PC-9 (cell line): ENCODE measurements around the gene ARHGAP22. TPM values are rescaled to one million over a fixed set of nuclear protein-coding genes. Genes with fewer than 3 reads are reported as not detected.

Source experiments
- BruUV-seq: library from RNA; stranded (reverse); fragments of 400-500 nt; replicated peaks from 2 replicates; lab custom pipeline; 2021; lab: Mats Ljungman, UMichigan
- CTCF ChIA-PET: fragments of 300-600 bp; sonication (Branson Sonifier 250); formaldehyde crosslinking; loops from one replicate; lab custom pipeline; 2022; ENCODE audit warnings: antibody characterized with exemption; lab: Charles Lee
- POLR2A ChIA-PET: fragments of 300-600 bp; sonication (Branson Sonifier 250); formaldehyde crosslinking; loops from one replicate; lab custom pipeline; 2022; ENCODE audit warnings: antibody characterized with exemption; ENCODE audit not compliant: unreplicated experiment; lab: Charles Lee
- DNase-seq, 2 experiments: peaks; one replicate each; pipeline versions ENCODE4 v3.0.0 to v3.0.0-alpha.2; 2015 to 2022; ENCODE audit warnings: mixed read lengths in 1 of 2
- H2AFZ ChIP-seq: fragments of 200-600 bp; sonication (generic); 2 replicates; pipeline ENCODE4 v1.8.1; 2017; ENCODE audit warnings: antibody characterized with exemption
- H3F3A ChIP-seq: fragments of 200-600 bp; sonication (generic); 2 replicates; pipeline ENCODE4 v1.8.1; 2017; ENCODE audit warnings: antibody characterized with exemption, mild to moderate bottlenecking, low read depth; ENCODE audit not compliant: insufficient read depth
- H3K27ac ChIP-seq: fragments of 200-600 bp; sonication (generic); 2 replicates; pipeline ENCODE4 v1.6.1; 2016; ENCODE audit warnings: mixed run types
- H3K27me3 ChIP-seq: fragments of 200-600 bp; sonication (generic); 2 replicates; pipeline ENCODE4 v1.6.1; 2016; ENCODE audit warnings: low read depth, mixed run types; ENCODE audit not compliant: insufficient read depth
- H3K36me3 ChIP-seq: fragments of 200-600 bp; sonication (generic); 2 replicates; pipeline ENCODE4 v1.6.1; 2016; ENCODE audit warnings: low read depth, mixed run types
- H3K4me1 ChIP-seq: fragments of 200-600 bp; sonication (generic); replicated peaks from 2 replicates; pipeline ENCODE4 v1.6.1; 2016; ENCODE audit warnings: mixed run types; ENCODE audit not compliant: insufficient read depth
- H3K4me2 ChIP-seq: fragments of 200-600 bp; sonication (generic); 2 replicates; pipeline ENCODE4 v1.6.1; 2017; ENCODE audit warnings: mixed run types
- H3K4me3 ChIP-seq: fragments of 200-600 bp; sonication (generic); 2 replicates; pipeline ENCODE4 v1.6.1; 2016; ENCODE audit warnings: mixed run types
- H3K79me2 ChIP-seq: fragments of 200-600 bp; sonication (generic); 2 replicates; pipeline ENCODE4 v1.6.1; 2017; ENCODE audit warnings: low read depth, mixed run types
- H3K9me2 ChIP-seq: fragments of 200-600 bp; sonication (generic); 2 replicates; pipeline ENCODE4 v1.8.1; 2017; ENCODE audit warnings: mild to moderate bottlenecking; ENCODE audit not compliant: insufficient read depth
- H3K9me3 ChIP-seq: fragments of 200-600 bp; sonication (generic); 2 replicates; pipeline ENCODE4 v1.8.1; 2016; ENCODE audit warnings: low read depth; ENCODE audit not compliant: insufficient read depth
- H4K20me1 ChIP-seq: fragments of 200-600 bp; sonication (generic); 2 replicates; pipeline ENCODE4 v1.8.1; 2017; ENCODE audit not compliant: insufficient read depth
- EZH2 ChIP-seq: fragments of 200-600 bp; sonication (generic); IDR thresholded peaks from 2 replicates; pipeline ENCODE4 v1.8.0; 2017; ENCODE audit warnings: antibody characterized with exemption, low read depth
- intact Hi-C: fragments of 100-400 bp; cut with micrococcal nuclease; formaldehyde crosslinking; loops from one replicate; pipeline ENCODE4 v1.10.0; 2022; ENCODE audit not compliant: unreplicated experiment
- total RNA-seq: library from RNA; stranded (reverse); gene quantifications from 2 replicates; pipeline ENCODE4 v1.2.3, GENCODE V29; 2021
- TF ChIP-seq, protein P1 (sequence below): fragments of 200-600 bp; sonication (generic); conservative IDR thresholded peaks from 2 replicates; pipeline ENCODE4 v1.6.1; 2017; ENCODE audit warnings: mixed run types, antibody characterized with exemption, mild to moderate bottlenecking, moderate library complexity

The ARHGAP22 gene
- total RNA-seq, 1 experiment from 2014 or later, result 4.0 TPM

GRCh38 chr10:48614481-48615390 is 9.9 kb upstream of the ARHGAP22 start:
- BruUV-seq, result no TSS peak
- H3K9me3 ChIP-seq, result no peaks in the 10 kb centered on the region
- no peaks in the 10 kb centered on the region for H3F3A ChIP-seq
- ChIA-PET POLR2A (interaction anchor here (0.6 kb wide), 1 partner anchor 41 kb away, joined by 5 read pairs; no protein-coding TSS in a partner anchor), CTCF (interaction anchor here (1.1 to 1.3 kb wide), 2 partner anchors 15 to 41 kb away, joined by 3 to 4 read pairs; no protein-coding TSS in a partner anchor)
- H2AFZ ChIP-seq, result no peak overlapping the region
- no peak for DNase-seq
- H3K79me2 ChIP-seq, result no peaks in the 10 kb centered on the region
- no peaks in the 10 kb centered on the region for H3K36me3 ChIP-seq
- no peak overlapping the region for H3K27ac ChIP-seq
- TF ChIP-seq EZH2, result no peak
- TF ChIP-seq, protein P1, sequence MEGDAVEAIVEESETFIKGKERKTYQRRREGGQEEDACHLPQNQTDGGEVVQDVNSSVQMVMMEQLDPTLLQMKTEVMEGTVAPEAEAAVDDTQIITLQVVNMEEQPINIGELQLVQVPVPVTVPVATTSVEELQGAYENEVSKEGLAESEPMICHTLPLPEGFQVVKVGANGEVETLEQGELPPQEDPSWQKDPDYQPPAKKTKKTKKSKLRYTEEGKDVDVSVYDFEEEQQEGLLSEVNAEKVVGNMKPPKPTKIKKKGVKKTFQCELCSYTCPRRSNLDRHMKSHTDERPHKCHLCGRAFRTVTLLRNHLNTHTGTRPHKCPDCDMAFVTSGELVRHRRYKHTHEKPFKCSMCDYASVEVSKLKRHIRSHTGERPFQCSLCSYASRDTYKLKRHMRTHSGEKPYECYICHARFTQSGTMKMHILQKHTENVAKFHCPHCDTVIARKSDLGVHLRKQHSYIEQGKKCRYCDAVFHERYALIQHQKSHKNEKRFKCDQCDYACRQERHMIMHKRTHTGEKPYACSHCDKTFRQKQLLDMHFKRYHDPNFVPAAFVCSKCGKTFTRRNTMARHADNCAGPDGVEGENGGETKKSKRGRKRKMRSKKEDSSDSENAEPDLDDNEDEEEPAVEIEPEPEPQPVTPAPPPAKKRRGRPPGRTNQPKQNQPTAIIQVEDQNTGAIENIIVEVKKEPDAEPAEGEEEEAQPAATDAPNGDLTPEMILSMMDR, result peak; percentile 61; the same call in 1 of the 2 replicates
- intact Hi-C loops, result no loop called here
- H3K4me3 ChIP-seq, result no peak overlapping the region
- no peaks in the 10 kb centered on the region for H3K27me3 ChIP-seq
- H4K20me1 ChIP-seq, result no peaks in the 10 kb centered on the region
- peaks cover 4% of the 10 kb centered on the region for H3K4me1 ChIP-seq
- H3K9me2 ChIP-seq, result no peaks in the 10 kb centered on the region
- peak overlapping the region; percentile 19; the same call in 1 of the 2 replicates for H3K4me2 ChIP-seq

- Histone ChIP-seq H3K4me3 (no peak overlapping the region), H3K79me2 (no peaks in the 10 kb centered on the region), H3K4me2 (no peak overlapping the region), H3K36me3 (no peaks in the 10 kb centered on the region), H3K27ac (no peak overlapping the region), H4K20me1 (no peaks in the 10 kb centered on the region), H3K27me3 (no peaks in the 10 kb centered on the region), H3K9me2 (no peaks in the 10 kb centered on the region), H2AFZ (no peak overlapping the region), H3K9me3 (no peaks in the 10 kb centered on the region), H3F3A (peaks cover under 1% of the 10 kb centered on the region; the same call in 1 of the 2 replicates), H3K4me1 (peaks cover 8% of the 10 kb centered on the region)
- TF ChIP-seq, protein P1, result no peak
- no peak for TF ChIP-seq EZH2
- intact Hi-C loops, result no loop called here
- no TSS peak for BruUV-seq
- no peak for DNase-seq
- POLR2A ChIA-PET, result no interaction called here
- CTCF ChIA-PET, result no interaction called here
These were observed 8.1 kb upstream of the ARHGAP22 start for GRCh38 chr10:48613016-48613415.

DNA sequence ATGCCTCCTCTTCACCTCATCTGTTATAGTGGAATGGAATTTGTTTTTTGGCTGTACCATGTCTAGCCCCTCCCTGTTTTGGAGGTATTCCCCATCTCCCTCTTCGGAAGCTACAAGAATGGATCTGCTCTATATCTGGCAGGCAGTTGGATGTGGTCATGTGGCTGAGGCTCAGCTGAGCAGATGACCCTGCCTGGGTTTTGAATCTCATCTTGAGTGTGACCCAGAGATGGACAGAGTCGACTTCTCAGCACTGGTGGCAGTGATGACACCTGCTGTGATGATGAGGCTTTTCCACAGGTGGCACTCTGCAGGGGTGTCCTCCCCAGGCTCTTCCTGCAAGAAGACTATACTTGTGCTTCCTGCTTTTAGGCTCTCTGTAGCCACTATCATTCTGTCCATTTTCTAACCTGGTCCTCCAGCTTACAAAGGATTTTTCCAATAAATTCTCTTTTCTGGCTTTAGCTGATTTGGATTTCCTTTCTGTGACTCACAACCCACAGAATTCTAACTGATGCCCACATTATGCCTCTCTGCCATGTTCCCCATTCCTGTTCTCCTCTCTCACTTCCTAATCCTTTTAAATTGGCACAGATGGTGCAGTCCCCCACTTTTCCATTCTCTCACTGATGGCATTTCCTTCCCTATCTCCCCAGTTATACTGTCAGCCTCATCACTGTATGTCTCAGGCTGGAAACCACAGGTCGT is 7.5 kb upstream of the ARHGAP22 start:
- Histone ChIP-seq H2AFZ (no peak overlapping the region), H3K9me3 (no peaks in the 10 kb centered on the region), H3K4me2 (no peak overlapping the region), H3K27me3 (no peaks in the 10 kb centered on the region), H3K4me3 (no peak overlapping the region), H3K9me2 (no peaks in the 10 kb centered on the region), H4K20me1 (no peaks in the 10 kb centered on the region), H3K79me2 (no peaks in the 10 kb centered on the region), H3K27ac (no peak overlapping the region), H3F3A (peaks cover 7% of the 10 kb centered on the region), H3K4me1 (peaks cover 14% of the 10 kb centered on the region), H3K36me3 (no peaks in the 10 kb centered on the region)
- ChIA-PET POLR2A (no interaction called here), CTCF (no interaction called here)
- no peak for TF ChIP-seq EZH2
- TF ChIP-seq, protein P1, result no peak
- no peak for DNase-seq
- no TSS peak for BruUV-seq
- intact Hi-C loops, result no loop called here
